Karpas-422 (cell line): ENCODE measurements around the gene GRM3. TPM values are rescaled to one million over a fixed set of nuclear protein-coding genes. Genes with fewer than 3 reads are reported as not detected.

Source experiments
- DNase-seq: peaks from one replicate; pipeline ENCODE4 v3.0.0-alpha.2; 2015
- H2AFZ ChIP-seq: fragments of 200-600 bp; sonication (generic); 2 replicates; pipeline ENCODE4 v1.6.1; 2014; ENCODE audit warnings: antibody characterized with exemption, low read length, mixed read lengths
- H3K27ac ChIP-seq: fragments of 200-600 bp; sonication (generic); 2 replicates; pipeline ENCODE4 v1.5.1; 2014; ENCODE audit warnings: mild to moderate bottlenecking, low read length, moderate library complexity
- H3K27me3 ChIP-seq: fragments of 200-600 bp; sonication (generic); 2 replicates; pipeline ENCODE4 v1.6.1; 2014; ENCODE audit warnings: low read length, mixed read lengths
- H3K36me3 ChIP-seq: fragments of 200-600 bp; sonication (generic); 2 replicates; pipeline ENCODE4 v1.6.1; 2014; ENCODE audit warnings: low read length, mixed read lengths; ENCODE audit not compliant: insufficient read depth
- H3K4me1 ChIP-seq: fragments of 200-600 bp; sonication (generic); 2 replicates; pipeline ENCODE4 v1.6.1; 2014; ENCODE audit warnings: mild to moderate bottlenecking, low read length, mixed read lengths
- H3K4me2 ChIP-seq: fragments of 200-600 bp; sonication (generic); 2 replicates; pipeline ENCODE4 v1.6.1; 2014; ENCODE audit warnings: low read length, low read depth, mild to moderate bottlenecking; ENCODE audit not compliant: poor library complexity, severe bottlenecking
- H3K4me3 ChIP-seq: fragments of 200-600 bp; sonication (generic); 2 replicates; pipeline ENCODE4 v1.5.1; 2014; ENCODE audit warnings: mild to moderate bottlenecking, antibody characterized with exemption, low read length, mixed read lengths
- H3K79me2 ChIP-seq: fragments of 200-600 bp; sonication (generic); 2 replicates; pipeline ENCODE4 v1.6.1; 2014; ENCODE audit warnings: mild to moderate bottlenecking, low read length, mixed read lengths
- H3K9ac ChIP-seq: fragments of 200-600 bp; sonication (generic); 2 replicates; pipeline ENCODE4 v1.6.0; 2014; ENCODE audit warnings: low read length
- H3K9me2 ChIP-seq: fragments of 200-600 bp; sonication (generic), shearing (Covaris generic); replicated peaks from 2 replicates; pipeline ENCODE4 v1.6.0; 2014; ENCODE audit warnings: mild to moderate bottlenecking, low read length, moderate library complexity; ENCODE audit not compliant: insufficient read depth
- H3K9me3 ChIP-seq: fragments of 300-700, 200-600 bp; sonication (generic); 2 replicates; pipeline ENCODE4 v1.6.1; 2014; ENCODE audit warnings: low read length, mixed read lengths
- H4K20me1 ChIP-seq: fragments of 200-600 bp; sonication (generic); 2 replicates; pipeline ENCODE4 v1.6.1; 2014; ENCODE audit warnings: mild to moderate bottlenecking, antibody characterized with exemption, low read length, low read depth; ENCODE audit not compliant: insufficient read depth
- total RNA-seq: library from RNA; depleted of rRNA; stranded (reverse); fragments of >200 nt; shearing (Covaris generic); gene quantifications from 2 replicates; pipeline ENCODE4 v1.2.3, GENCODE V29; 2014; ENCODE audit warnings: low replicate concordance

The GRM3 gene
- total RNA-seq, 1 experiment from 2014 or later: not detected

- Histone ChIP-seq H3K27ac (no peak overlapping the region), H3K9me2 (no peaks in the 10 kb centered on the region), H3K4me2 (no peak overlapping the region), H3K27me3 (no peaks in the 10 kb centered on the region), H2AFZ (no peak overlapping the region), H3K4me3 (no peak overlapping the region), H4K20me1 (no peaks in the 10 kb centered on the region), H3K79me2 (no peaks in the 10 kb centered on the region), H3K9ac (no peak overlapping the region), H3K4me1 (no peaks in the 10 kb centered on the region), H3K9me3 (no peaks in the 10 kb centered on the region), H3K36me3 (no peaks in the 10 kb centered on the region)
- DNase-seq: no peak
These were observed 2.1 kb downstream of the GRM3 start for GRCh38 chr7:86645676-86646276.

- Histone ChIP-seq H3K4me2 (no peak overlapping the region), H4K20me1 (no peaks in the 10 kb centered on the region), H3K27ac (no peak overlapping the region), H3K4me1 (no peaks in the 10 kb centered on the region), H3K36me3 (no peaks in the 10 kb centered on the region), H3K27me3 (no peaks in the 10 kb centered on the region), H3K79me2 (no peaks in the 10 kb centered on the region), H3K9me3 (no peaks in the 10 kb centered on the region), H3K9ac (no peak overlapping the region), H3K9me2 (no peaks in the 10 kb centered on the region), H2AFZ (no peak overlapping the region), H3K4me3 (no peak overlapping the region)
- DNase-seq: no peak
These were observed 3.8 kb downstream of the GRM3 start for GRCh38 chr7:86647385-86648094.

DNA sequence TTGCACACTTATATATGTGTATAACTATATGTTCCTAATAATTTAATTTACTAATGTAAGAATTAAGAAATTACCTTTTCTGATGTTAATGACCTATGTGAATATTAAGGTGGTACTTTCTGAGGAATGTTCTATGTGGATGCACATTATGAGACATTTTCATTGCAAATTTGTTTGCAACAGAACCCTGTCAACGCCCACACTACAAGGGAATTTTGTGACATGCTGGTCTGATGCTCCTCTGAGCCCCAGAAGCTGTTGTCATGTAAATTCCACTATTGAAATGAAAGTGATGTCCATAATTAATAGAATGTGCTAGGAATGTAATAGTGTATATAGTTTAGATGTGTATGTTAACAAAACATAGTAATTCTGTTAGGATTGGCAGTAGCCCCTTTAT is 4.5 kb downstream of the GRM3 start:
- no peak overlapping the region for H3K4me2 ChIP-seq
- H3K9me2 ChIP-seq: no peaks in the 10 kb centered on the region
- no peaks in the 10 kb centered on the region for H3K4me1 ChIP-seq

GRCh38 chr7:86653919-86654659 is 10.4 kb downstream of the GRM3 start:
- Histone ChIP-seq H3K79me2 (no peaks in the 10 kb centered on the region), H3K27ac (no peak overlapping the region), H3K9me3 (no peaks in the 10 kb centered on the region), H3K4me2 (no peak overlapping the region), H3K27me3 (no peaks in the 10 kb centered on the region), H3K4me3 (no peak overlapping the region), H3K9ac (no peak overlapping the region), H2AFZ (no peak overlapping the region), H3K4me1 (no peaks in the 10 kb centered on the region), H4K20me1 (no peaks in the 10 kb centered on the region), H3K36me3 (no peaks in the 10 kb centered on the region), H3K9me2 (no peaks in the 10 kb centered on the region)
- DNase-seq: peak; percentile 26

More for the DNA sequence above, 4.5 kb downstream of the GRM3 start:
- H3K36me3 ChIP-seq: no peaks in the 10 kb centered on the region
- H3K4me3 ChIP-seq: no peak overlapping the region
- H3K9ac ChIP-seq: no peak overlapping the region
- no peak overlapping the region for H2AFZ ChIP-seq
- no peak for DNase-seq
- no peaks in the 10 kb centered on the region for H3K9me3 ChIP-seq
- no peaks in the 10 kb centered on the region for H3K79me2 ChIP-seq
- no peaks in the 10 kb centered on the region for H4K20me1 ChIP-seq
- no peak overlapping the region for H3K27ac ChIP-seq
- no peaks in the 10 kb centered on the region for H3K27me3 ChIP-seq

GRCh38 chr7:86657948-86658347 is 14.2 kb downstream of the GRM3 start:
- Histone ChIP-seq H3K4me3 (no peak overlapping the region), H3K27me3 (no peaks in the 10 kb centered on the region), H3K4me1 (no peaks in the 10 kb centered on the region), H3K79me2 (no peaks in the 10 kb centered on the region), H3K27ac (no peak overlapping the region), H3K36me3 (no peaks in the 10 kb centered on the region), H2AFZ (no peak overlapping the region), H3K9me3 (no peaks in the 10 kb centered on the region), H3K9ac (no peak overlapping the region), H4K20me1 (no peaks in the 10 kb centered on the region), H3K4me2 (no peak overlapping the region), H3K9me2 (no peaks in the 10 kb centered on the region)
- DNase-seq: no peak

DNA sequence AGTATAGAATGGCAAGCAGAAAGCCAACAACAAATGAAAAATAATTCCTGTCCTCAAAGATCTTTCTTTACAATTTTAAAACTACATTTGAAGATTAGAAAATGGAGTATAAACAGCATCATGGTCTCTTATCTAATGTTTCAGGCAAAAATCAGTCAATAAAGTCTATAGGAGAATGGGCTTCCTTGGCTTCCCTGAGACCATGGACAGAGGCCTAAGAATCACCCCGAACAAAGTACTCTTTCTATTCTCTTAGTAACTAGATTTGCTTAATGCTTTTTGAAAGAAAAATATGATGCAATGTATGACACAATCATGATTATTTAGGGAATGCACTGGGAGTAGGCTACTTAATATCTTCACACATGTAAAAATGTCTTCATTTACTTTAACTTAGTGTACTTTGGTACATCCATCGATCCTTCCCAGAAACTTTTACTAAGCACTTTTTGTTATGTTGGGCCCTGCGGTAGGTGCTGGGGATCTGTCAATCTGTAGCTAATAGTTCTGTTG is 17.3 kb downstream of the GRM3 start:
- Histone ChIP-seq H3K9me2 (no peaks in the 10 kb centered on the region), H3K4me3 (no peak overlapping the region)

DNA sequence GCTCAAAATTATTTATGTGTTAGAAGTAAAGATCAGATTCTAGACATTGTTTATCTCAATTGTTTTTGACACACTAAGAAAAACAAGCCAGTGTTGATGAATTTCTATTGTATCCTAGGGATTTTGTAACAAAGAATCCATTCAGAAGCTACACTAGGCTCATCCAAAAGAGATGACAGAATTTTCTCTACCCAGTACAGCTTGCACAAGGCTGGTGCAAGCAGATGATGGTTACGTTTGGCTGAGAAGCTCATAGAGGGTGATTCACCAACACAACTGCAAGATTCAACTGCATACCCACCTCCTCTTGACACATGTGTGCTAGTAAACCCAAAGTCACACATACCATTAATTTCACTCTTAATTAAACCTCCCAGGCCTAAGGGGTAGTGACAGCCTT is 20.8 kb downstream of the GRM3 start:
- Histone ChIP-seq H2AFZ (no peak overlapping the region), H3K4me2 (no peak overlapping the region), H3K4me1 (no peaks in the 10 kb centered on the region), H3K9me3 (no peaks in the 10 kb centered on the region), H3K27ac (no peak overlapping the region), H3K9ac (no peak overlapping the region), H4K20me1 (no peaks in the 10 kb centered on the region), H3K27me3 (no peaks in the 10 kb centered on the region), H3K4me3 (no peak overlapping the region), H3K36me3 (no peaks in the 10 kb centered on the region), H3K9me2 (no peaks in the 10 kb centered on the region), H3K79me2 (no peaks in the 10 kb centered on the region)
- no peak for DNase-seq

More for the DNA sequence above, 17.3 kb downstream of the GRM3 start:
- H3K9ac ChIP-seq: no peak overlapping the region
- no peak overlapping the region for H3K4me2 ChIP-seq
- no peak overlapping the region for H2AFZ ChIP-seq
- no peaks in the 10 kb centered on the region for H3K4me1 ChIP-seq
- no peaks in the 10 kb centered on the region for H3K9me3 ChIP-seq
- no peaks in the 10 kb centered on the region for H3K79me2 ChIP-seq
- no peaks in the 10 kb centered on the region for H3K36me3 ChIP-seq
- no peaks in the 10 kb centered on the region for H3K27me3 ChIP-seq
- no peak overlapping the region for H3K27ac ChIP-seq
- no peak for DNase-seq
- H4K20me1 ChIP-seq: no peaks in the 10 kb centered on the region

- H3K27me3 ChIP-seq: no peaks in the 10 kb centered on the region
- DNase-seq: no peak
- no peak overlapping the region for H3K27ac ChIP-seq
- H3K4me1 ChIP-seq: no peaks in the 10 kb centered on the region
- H3K36me3 ChIP-seq: no peaks in the 10 kb centered on the region
- no peaks in the 10 kb centered on the region for H3K9me2 ChIP-seq
- H3K4me3 ChIP-seq: no peak overlapping the region
- no peak overlapping the region for H2AFZ ChIP-seq
- no peaks in the 10 kb centered on the region for H3K79me2 ChIP-seq
- H4K20me1 ChIP-seq: no peaks in the 10 kb centered on the region
- no peaks in the 10 kb centered on the region for H3K9me3 ChIP-seq
- H3K9ac ChIP-seq: no peak overlapping the region
- H3K4me2 ChIP-seq: no peak overlapping the region
These were observed 21.3 kb downstream of the GRM3 start for GRCh38 chr7:86664991-86665390.
